ENCODE results near the gene VAMP3.

The VAMP3 gene, protein sequence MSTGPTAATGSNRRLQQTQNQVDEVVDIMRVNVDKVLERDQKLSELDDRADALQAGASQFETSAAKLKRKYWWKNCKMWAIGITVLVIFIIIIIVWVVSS

DNA sequence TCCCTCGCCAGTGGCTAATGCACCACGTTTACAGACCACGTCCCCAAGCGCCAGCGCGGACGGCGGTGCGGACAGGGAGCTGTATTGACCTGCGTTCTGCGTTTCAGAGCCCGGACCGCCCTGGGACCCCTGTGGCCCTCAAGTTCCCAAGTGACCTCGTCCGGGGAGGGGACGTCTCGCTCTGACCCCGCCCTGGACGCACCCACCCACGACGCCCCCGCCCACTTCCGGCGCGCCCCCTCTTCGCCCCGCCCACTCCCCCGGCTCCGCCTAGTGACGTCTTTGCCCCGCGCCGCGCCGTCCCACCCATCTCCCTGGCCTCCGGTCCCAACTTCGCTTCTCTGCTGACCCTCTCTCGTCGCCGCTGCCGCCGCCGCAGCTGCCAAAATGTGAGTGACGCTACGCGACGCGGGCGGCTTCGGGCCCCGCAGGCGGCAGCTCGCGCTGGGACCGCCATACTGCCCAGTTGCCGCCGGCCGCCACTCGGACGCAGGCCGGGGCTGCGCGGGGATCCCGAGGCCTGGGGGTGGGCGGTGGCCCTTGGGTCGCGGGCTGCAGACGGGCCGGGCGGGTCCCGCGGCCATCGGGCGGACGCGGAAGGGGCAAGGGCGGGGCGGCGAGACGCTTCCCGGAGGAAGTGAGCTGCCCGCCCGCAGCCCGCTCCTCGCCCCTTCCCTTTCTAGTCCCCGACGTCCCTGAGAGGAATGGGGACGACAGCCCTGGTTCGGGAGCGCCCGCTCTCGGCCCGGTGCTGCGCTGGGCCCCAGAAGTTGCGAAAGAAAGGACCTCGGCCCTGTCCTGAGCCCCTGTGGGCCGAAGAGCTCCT, at the start of gene VAMP3:
TSS of gene VAMP3 (plus strand) at position 300 of the 826 bp plus-strand sequence. CDS start at position 388, 88 bp downstream.
- DNase-seq (ENCODE audit: low read depth), result peak; percentile 86

GRCh38 chr1:7721940-7722669, 49.0 kb upstream of the VAMP3 start:
- DNase-seq (ENCODE audit: low read depth), result no peak

DNA sequence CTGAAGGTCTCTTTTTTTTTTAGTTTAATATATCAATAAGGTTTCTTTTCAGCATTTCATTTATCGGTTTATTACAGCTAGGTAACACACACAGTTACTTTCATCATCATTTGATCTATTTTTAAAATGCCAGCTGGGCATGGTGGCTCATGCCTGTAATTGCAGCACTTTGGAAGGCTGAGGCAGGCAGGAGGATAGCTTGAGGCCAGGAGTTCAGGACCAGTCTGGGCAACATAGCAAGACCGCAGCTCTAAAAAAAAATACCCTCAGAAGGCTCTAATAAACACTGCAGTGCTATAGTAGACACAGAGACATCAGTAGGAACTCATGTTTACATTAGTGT, 48.5 kb upstream of the VAMP3 start:
- DNase-seq (ENCODE audit: low read depth), result no peak

- DNase-seq (ENCODE audit: low read depth), result no peak
Measured at GRCh38 chr1:7726623-7727022, 44.5 kb upstream of the VAMP3 start.

DNA sequence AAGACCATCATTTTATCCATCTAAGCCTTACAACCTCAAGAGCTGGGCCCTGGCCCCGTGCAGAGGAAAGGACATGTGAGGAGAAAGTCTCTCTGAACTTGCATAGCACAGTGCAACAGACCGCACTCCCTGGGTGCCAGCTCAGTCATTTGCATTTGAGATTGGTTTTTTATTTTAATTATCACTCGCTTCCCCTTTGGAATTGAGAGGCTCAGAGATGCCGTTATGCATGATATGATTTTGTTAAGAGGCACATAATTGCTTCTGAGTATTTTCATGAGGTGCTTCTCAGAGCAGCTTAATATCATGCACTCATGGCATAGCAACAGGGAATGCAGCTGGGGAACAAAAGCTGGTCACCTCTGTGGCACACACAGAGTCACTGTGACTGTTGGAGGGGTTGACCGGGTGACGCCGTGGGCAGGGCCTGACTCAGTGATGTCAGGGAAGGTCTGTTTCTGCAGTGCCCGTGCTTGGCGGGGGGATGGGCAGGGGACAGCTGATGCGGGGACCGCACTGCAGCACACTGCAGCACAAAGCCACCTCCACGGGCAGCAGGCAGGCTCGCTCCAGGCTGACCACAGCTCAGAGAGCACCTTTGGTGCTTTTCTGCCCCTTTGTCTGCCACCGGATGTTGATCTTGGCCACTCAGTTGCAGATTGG, 43.2 kb upstream of the VAMP3 start:
- no peak for DNase-seq (ENCODE audit: low read depth)

GRCh38 chr1:7729761-7730160, 41.3 kb upstream of the VAMP3 start:
- DNase-seq (ENCODE audit: low read depth), result no peak

GRCh38 chr1:7732331-7732730, 38.8 kb upstream of the VAMP3 start:
- DNase-seq (ENCODE audit: low read depth), result no peak

DNA sequence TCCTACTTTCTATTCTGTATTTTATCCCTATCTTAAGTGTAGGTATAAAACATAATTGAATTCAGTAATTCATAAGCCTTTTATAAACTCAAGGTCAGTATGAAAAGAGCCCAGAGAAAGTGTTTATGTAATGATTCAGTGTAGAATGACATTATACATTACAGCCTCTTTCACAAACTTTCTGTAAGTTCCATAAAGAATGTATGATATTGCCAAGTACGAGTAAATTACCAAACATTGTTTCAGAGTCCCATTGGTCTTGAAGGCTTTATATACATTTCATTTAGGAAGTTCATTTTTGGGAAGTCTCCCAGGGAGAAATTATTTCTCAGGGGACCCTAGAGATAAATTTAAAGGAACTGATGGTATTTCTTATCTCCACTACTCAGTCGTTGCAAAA, 37.8 kb upstream of the VAMP3 start:
- DNase-seq (ENCODE audit: low read depth), result no peak

DNA sequence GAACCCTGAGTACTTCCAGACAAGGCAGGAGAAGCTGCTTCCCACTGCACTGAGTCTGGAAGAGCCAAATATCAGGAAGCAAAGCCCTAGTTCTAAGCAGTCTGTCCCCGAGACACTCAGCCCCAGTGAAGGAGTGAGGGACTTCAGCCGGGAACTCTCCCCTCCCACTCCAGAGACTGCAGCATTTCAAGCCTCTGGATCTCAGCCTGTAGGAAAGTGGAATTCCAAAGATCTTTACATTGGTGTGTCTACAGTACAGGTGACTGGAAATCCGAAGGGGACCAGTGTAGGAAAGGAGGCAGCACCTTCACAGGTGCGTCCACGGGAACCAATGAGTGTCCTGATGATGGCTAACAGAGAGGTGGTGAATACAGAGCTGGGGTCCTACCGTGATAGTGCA, 33.1 kb upstream of the VAMP3 start:
- DNase-seq (ENCODE audit: low read depth), result no peak

- DNase-seq (ENCODE audit: low read depth), result no peak
Measured at GRCh38 chr1:7743346-7743745, 27.8 kb upstream of the VAMP3 start.

DNA sequence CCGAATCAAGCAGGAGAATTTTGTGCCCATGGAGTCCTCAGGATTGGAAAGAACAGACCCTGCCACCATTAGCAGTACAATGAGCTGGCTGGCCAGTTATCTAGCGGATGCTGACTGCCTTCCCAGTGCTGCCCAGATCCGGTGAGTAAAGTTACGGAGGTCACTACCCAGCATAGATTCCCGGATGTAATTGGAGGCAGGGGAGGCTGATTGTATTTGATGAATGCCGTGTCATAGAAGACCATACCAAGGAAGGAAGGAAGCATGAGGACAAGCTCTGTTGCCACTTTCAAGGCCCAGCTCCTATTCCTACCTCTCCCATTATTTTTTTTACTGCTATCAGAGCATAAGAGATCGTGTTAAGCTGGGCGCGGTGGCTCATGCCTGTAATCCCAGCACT, 26.2 kb upstream of the VAMP3 start:
- DNase-seq (ENCODE audit: low read depth), result no peak

GRCh38 chr1:7745783-7746182, 25.3 kb upstream of the VAMP3 start:
- no peak for DNase-seq (ENCODE audit: low read depth)

DNA sequence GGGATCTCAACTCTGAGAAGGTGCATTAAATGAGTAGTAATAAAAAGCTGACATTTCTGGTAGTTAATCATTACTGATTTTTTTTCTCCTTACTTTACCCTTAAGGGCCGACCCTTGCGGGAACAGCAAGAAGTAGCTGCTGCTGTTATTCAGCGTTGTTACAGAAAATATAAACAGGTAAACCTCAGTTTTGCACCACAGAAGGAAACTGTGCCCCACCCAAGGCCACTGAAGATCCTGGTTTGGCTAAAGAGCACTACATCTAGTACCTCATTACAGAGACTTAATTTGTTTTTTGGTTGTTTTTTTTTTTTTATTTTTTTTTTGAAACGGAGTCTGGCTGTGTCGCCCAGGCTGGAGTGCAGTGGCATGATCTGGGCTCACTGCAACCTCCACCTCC, 23.5 kb upstream of the VAMP3 start:
- no peak for DNase-seq (ENCODE audit: low read depth)

- no peak for DNase-seq (ENCODE audit: low read depth)
Measured at GRCh38 chr1:7749126-7749525, 22.0 kb upstream of the VAMP3 start.

DNA sequence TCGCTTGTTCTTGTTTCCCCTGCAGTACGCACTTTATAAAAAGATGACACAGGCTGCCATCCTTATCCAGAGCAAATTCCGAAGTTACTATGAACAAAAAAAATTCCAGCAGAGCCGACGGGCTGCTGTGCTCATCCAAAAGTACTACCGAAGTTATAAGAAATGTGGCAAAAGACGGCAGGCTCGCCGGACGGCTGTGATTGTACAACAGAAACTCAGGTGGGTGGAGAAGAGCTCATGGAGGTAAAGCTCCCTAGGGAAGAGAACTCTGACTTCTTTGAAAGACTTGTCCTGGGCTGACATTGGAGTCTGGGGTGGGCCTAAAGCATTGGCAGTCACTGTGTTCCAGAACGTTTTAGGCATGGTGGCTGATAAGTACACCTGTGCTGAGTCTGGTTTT, 19.9 kb upstream of the VAMP3 start:
- DNase-seq (ENCODE audit: low read depth), result no peak

- DNase-seq (ENCODE audit: low read depth), result peak; percentile 32
Measured at GRCh38 chr1:7752512-7753417, 18.3 kb upstream of the VAMP3 start.

DNA sequence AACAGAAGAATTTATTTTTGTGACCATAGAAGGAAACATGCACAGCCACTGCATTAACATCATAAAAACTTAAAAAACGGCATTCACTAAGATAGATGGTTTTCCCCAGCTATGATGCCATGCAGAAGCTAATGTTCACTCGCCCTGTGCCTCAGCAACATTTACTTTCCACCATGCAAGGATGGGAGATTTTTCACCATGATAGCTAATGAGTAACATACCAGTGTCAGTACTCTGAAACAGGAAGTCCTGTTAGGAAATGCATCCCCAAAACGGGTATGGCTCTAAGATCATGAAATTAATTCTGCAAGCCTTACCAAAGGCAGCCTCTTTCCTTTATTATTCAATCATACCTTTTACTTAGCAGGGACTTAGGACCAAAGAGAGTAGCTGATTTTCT, 17.5 kb upstream of the VAMP3 start:
- no peak for DNase-seq (ENCODE audit: low read depth)

GRCh38 chr1:7754234-7754633, 16.9 kb upstream of the VAMP3 start:
- no peak for DNase-seq (ENCODE audit: low read depth)

- DNase-seq (ENCODE audit: low read depth), result no peak
Measured at GRCh38 chr1:7755448-7755847, 15.6 kb upstream of the VAMP3 start.

DNA sequence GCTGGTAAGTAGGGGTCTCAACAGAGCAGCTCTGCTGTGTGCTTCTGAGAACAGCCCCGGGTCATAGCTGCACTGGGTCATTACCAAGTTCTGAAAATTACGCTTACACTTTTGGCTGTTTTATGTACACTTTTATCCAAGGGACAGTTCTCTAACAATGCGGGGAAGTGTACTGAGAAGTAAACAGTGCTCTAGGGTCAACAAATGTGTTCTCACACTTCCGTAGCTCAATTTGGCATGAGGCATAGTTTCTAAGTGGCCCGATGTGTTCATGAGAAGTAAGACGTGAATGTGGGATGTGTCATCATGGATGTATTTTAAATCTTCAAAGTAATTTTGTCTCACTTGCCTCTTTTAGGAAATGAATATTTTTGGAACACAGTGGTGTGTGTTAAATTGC, 10.9 kb upstream of the VAMP3 start:
- DNase-seq (ENCODE audit: low read depth), result no peak

GRCh38 chr1:7761103-7761502, 10.0 kb upstream of the VAMP3 start:
- no peak for DNase-seq (ENCODE audit: low read depth)

DNA sequence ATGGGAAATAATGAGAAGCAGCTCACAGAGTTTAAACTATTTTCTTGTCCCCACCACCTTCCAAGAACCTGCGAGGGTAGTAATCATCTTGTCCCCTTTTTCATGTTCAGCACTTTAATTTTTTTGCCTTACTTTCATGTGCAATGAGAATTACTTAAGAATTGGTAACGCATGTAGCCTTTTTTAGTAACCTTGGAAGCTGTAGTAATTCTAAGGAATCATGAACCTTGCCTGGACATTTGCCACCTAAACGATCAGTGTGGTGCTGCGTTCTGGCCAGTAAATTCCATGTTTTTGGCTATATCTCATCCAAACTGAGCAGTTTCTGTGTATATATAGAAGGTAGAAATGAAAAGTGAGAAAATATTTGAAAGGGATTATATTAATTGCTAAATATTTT, 3.9 kb upstream of the VAMP3 start:
- DNase-seq (ENCODE audit: low read depth), result no peak
